ENCODE measurements around the gene VPS37C.

GRCh38 chr11:61158691-61159381 is 2.4 kb downstream of the VPS37C start:
- TF ChIP-seq, protein P1, sequence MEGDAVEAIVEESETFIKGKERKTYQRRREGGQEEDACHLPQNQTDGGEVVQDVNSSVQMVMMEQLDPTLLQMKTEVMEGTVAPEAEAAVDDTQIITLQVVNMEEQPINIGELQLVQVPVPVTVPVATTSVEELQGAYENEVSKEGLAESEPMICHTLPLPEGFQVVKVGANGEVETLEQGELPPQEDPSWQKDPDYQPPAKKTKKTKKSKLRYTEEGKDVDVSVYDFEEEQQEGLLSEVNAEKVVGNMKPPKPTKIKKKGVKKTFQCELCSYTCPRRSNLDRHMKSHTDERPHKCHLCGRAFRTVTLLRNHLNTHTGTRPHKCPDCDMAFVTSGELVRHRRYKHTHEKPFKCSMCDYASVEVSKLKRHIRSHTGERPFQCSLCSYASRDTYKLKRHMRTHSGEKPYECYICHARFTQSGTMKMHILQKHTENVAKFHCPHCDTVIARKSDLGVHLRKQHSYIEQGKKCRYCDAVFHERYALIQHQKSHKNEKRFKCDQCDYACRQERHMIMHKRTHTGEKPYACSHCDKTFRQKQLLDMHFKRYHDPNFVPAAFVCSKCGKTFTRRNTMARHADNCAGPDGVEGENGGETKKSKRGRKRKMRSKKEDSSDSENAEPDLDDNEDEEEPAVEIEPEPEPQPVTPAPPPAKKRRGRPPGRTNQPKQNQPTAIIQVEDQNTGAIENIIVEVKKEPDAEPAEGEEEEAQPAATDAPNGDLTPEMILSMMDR (IDR thresholded peaks at IDR 0.05) = no peak
- no peak for TF ChIP-seq POLR2A (IDR thresholded peaks at IDR 0.05)

Measured in body of pancreas (tissue), 4 donors.